GM23338 (cell line): Measurements from ENCODE around the gene TRIM24.

ENCODE experiments used
- CTCF ChIP-seq, 2 experiments: fragments of 200-600 bp in 1 of 2; sonication (generic) in 1 of 2; conservative IDR thresholded peaks; 2 replicates each; pipeline versions ENCODE4 v1.5.1 to v1.6.1; 2016 to 2017; ENCODE audit warnings: antibody characterized with exemption in 2 of 2, low read depth in 2 of 2, mild to moderate bottlenecking in 2 of 2, moderate library complexity in 1 of 2
- ETS1 ChIP-seq: IDR thresholded peaks from 2 replicates; pipeline ENCODE4 v1.6.1; 2016; ENCODE audit warnings: antibody characterized with exemption
- EZH2phosphoT487 ChIP-seq: fragments of 200-600 bp; sonication (generic); IDR thresholded peaks from one replicate; pipeline ENCODE4 v1.8.1; 2018; ENCODE audit warnings: antibody characterized with exemption; ENCODE audit not compliant: unreplicated experiment
- NANOG ChIP-seq: IDR thresholded peaks from 2 replicates; pipeline ENCODE4 v1.6.1; 2016; ENCODE audit warnings: antibody characterized with exemption, borderline replicate concordance
- REST ChIP-seq: IDR thresholded peaks from one replicate; pipeline ENCODE4 v1.6.1; 2018; ENCODE audit warnings: antibody characterized with exemption; ENCODE audit not compliant: unreplicated experiment

- TF ChIP-seq CTCF (conservative IDR thresholded peaks at IDR 0.05; ENCODE audit: low read depth in 2 of 2) (no peak), EZH2phosphoT487 (no peak), REST (no peak), ETS1 (no peak), NANOG (no peak)
Observed at GRCh38 chr7:138512885-138513284, 52.8 kb downstream of the TRIM24 start.
